MM.1S (cell line): ENCODE results near the gene TSHZ2.

Source experiments
- CTCF ChIP-seq: fragments of 300-600 bp; sonication (generic); IDR thresholded peaks from 2 replicates; pipeline ENCODE4 v1.5.1; 2016; ENCODE audit warnings: antibody characterized with exemption, low read length, mixed read lengths
- EZH2phosphoT487 ChIP-seq: fragments of 300-600 bp; sonication (generic); IDR thresholded peaks from 2 replicates; pipeline ENCODE4 v1.6.1; 2018; ENCODE audit warnings: antibody characterized with exemption, low read length

GRCh38 chr20:53080687-53080962 is 108.5 kb downstream of the TSHZ2 start:
- TF ChIP-seq CTCF (no peak), EZH2phosphoT487 (no peak)
